Measurements from ENCODE around the gene EEF2K.
"Not testable (repeated sequence)": the region's sequence is repeated elsewhere in the genome, so short reads cannot be mapped to it uniquely, and the experiment has no call there.

EEF2K gene

GRCh38 chr16:22297114-22297870 lies 91.2 kb downstream of the EEF2K start, which contains the start of gene POLR3E:
Gene POLR3E, plus strand, starts transcription at chr16:22297409. Its CDS starts 5,560 bp downstream, at chr16:22302969.
- DNase-seq = peak; percentile 100

DNA sequence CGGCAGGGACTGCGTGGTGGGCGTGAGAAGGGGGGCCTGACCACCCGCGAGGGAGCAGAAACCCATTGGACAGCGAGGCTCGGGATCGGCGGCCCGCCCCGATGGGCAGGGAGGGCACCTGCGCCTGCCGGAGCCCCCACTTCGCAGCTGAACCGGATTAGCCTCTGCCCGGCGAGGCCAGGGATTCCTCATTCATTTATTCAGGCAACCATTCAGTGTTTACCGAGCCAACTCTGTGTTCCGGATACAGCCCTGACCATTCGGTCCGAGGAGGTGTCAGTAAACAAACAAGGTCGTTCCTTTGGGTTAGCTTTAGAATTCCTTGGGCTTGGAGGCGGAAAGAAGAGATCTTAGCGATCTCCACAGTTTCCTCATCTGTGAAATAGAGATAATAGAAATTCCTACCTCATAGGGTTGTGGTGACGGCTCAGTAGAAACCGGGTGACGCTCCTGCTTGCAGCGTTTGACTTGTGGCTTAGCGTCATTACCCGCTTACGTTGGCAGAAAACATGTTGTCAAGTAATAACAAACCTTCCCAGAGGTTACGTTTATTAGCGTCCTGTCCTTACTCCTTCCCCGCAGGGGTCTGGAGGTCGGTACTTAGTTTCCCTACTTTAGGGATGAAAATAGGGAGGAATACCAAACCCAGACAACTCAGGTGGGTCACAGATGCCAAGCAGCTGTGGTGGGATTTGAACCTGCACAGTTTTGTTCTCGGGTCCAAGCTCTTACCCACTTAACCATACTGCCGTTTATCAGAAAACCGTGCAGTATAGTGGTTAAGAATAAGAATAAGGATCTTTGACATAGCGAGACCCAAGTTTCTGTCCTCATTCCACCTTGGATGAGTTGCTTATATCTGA lies 92.0 kb downstream of the EEF2K start:
- DNase-seq = peak; percentile 64

- no peak for DNase-seq
These were observed 93.0 kb downstream of the EEF2K start for GRCh38 chr16:22299036-22299435.

DNA sequence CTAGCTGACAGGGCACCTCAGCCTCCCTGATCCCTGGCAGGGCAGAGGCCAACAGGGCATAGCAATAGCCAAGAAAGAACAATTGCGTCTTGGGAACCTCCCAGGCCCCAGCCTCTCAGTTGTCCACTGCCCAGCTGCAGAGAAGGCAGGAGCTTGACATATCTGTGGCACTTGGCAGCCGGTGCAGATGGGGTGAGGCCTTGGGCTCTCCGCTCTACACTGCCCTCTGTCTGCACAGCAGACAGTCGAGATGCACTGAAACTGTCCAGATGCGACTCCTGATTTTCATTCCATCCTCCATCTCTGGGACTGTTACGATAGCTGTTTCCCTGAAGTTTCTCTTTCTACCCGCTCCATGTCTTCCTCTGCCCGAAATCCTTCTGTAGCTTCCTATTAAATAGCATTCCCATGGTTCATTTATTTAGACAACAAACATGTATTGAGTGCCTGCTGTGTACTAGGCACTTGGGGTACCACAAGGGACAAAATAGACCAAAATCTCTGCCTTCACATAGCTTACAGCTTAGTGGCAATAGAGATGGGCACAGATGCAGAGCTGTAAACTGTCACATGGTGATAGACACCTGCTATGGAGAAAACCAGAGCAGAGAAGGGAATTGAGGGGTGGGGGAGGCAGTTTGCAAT lies 94.5 kb downstream of the EEF2K start:
- DNase-seq = peak; percentile 40

GRCh38 chr16:22301423-22301822 lies 95.3 kb downstream of the EEF2K start:
- not testable (repeated sequence) for DNase-seq

DNA sequence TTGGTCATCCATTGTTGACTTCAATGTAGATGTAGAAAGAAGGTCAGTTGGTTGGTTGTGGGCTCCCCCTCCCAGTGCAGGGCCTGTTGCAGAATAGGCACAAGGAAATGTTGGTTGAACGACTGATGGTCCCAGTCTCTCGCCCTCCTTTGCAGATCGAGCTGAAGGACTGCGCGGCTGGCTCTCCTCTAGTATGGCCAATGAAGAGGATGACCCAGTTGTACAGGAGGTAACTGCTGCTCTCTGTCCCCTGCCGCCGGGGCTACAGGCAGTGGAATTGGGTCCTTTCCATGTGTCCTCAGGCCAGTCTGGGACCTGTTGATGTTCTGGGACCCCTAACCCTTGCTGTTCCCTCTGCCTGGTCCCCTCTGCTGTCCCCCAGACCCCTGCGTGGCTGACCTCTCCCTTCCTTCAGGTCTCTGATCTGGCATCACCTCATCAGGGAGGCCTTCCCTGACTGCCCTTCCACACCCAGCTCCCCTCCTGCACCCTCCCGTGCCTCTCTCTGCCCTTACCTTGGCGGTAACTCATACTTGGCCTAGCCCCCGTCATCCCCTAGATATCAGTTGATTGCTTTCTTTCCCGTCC lies 96.8 kb downstream of the EEF2K start:
- no peak for DNase-seq

DNA sequence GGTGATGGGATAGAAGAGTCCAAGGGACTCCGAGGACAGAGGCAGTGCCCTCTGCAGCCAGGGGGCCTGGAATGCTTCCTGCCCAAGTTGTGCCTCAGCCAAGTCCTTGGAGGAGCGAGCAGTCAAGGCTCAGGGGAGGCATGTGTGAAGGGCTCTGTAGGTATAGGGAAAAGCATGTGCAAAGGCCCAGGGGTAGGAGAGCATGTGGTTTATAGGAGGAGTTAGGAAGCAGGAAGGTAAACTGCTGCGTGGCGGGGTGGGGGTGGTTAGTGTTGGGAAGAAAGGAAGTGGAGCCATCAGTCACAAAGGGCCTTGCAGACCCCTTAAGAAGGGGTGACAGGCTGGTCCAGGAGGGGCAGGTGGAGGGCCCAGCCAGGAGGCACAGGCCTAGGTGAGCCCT lies 98.3 kb downstream of the EEF2K start:
- no peak for DNase-seq

- DNase-seq = no peak
These were observed 100.7 kb downstream of the EEF2K start for GRCh38 chr16:22306788-22307187.

GRCh38 chr16:22307838-22308237 lies 101.8 kb downstream of the EEF2K start:
- no peak for DNase-seq

DNA sequence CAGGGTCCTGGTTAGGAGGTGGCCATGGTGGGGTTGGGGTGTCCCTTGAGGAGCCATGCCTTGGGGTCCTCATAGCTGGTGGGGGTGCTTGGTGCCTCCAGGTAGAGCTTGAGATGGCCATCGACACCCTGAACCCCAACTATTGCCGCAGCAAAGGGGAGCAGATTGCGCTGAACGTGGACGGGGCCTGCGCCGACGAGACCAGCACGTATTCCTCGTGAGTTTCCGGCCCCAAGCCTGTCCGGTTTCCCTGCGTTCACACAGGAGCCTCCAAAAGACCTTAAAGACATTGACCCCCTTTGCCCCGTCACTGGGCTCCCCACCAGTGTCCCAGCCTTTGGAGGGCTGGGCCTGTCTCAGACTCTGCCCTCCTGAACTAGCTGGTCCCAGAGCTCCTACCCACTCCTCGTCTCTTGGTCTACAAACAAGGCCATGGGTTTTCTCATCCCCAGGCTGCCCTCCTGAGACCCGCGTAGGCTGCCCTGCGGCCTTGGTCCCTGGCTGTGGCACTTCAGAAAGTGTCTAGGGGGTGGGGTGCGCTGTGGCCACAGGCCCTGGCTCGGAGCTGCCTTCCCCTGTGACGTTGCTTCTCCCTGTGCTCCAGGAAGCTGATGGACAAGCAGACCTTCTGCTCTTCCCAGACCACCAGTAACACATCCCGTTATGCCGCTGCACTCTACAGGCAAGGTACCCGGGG lies 102.9 kb downstream of the EEF2K start:
- DNase-seq = no peak

DNA sequence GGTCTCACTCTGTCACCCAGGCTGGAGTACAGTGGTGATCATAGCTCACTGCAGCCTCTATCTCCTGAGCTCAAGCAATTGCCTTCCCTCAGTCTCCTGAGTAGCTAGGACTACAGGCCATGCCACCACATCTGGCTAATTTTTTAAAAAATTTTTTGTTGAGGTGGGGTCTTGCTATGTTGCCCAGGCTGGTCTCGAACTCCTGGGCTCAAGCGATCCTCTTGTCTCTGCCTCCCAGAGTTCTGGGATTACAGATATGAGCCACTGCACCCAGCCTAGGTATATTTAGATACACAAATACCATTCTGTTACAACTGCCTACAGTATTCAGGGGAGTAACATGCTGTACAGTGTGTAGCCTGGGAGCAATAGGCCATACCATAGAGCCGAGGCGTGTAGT lies 105.4 kb downstream of the EEF2K start:
- no peak for DNase-seq

- no peak for DNase-seq
These were observed 107.1 kb downstream of the EEF2K start for GRCh38 chr16:22312897-22313781.

- DNase-seq = no peak
These were observed 107.9 kb downstream of the EEF2K start for GRCh38 chr16:22313876-22314470.

DNA sequence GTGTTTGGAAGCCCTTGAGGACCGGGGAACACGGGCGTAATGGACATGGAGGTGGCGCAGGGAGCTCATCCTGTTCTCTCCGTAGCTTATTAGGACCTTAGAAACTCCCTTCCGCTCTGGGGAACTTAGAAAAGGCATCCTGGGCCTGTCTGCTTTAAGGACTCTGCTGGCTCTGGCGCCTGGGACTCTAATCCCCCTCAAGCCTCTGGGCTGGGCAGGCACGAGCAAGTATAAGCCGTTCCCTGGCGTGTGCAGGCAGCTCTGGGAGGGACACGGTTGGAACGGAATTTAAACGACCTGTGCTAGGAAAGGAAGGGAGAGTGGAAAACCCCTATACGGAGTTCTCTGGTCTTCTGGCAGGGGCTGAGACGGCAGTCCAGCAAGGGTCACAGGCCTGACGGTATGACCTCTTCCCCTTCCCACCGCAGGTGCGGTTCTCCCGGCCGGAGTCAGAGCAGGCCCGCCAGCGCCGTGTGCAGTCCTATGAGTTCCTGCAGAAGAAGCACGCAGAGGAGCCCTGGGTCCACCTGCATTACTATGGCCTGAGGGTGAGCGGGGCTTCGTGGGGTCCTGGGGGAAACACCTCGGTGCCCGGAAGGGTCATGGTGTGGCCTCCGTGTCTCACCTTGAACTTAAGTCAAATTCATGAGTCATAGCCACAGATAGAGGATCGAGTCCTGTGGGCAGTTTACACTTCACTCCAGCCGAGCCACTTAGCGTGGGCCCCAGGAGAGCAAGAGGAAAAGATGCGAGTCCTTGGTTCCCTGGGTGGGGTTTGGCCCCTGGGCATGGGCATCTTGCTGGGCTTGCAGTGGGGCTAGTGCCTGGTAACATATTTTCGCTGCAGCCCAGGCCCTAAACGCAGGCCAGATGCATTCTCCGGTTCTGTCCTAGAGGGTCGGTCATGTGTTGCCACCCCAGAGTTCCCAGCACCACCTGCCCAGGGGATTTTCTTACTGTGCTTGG lies 108.9 kb downstream of the EEF2K start:
- no peak for DNase-seq

GRCh38 chr16:22315979-22316378 lies 109.9 kb downstream of the EEF2K start:
- no peak for DNase-seq

- no peak for DNase-seq
These were observed 110.3 kb downstream of the EEF2K start for GRCh38 chr16:22316411-22316811.

DNA sequence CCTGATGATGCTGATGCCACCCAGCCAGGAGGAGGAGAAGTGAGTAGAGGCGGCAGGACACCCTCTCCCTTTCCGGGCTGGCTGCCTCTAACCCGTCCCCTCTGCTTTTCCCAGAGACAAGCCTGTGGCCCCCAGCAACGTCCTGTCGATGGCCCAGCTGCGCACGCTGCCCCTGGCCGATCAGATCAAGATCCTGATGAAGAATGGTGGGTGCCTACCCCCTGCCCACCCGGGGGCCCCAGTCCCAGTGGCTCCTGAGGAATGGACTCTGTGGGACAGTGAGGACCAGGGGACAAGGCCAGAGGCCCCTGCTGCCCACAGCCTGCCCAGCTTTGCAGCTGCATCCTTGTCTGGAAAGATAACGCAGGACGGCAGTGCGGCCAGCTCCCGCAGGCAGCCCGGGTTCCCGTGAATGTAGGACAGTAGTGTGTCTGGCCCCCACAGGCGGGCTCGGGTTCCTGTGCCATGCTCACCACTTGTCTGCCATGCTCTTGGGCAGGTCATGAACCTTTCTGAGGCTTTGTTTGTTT lies 111.0 kb downstream of the EEF2K start:
- DNase-seq = no peak

DNA sequence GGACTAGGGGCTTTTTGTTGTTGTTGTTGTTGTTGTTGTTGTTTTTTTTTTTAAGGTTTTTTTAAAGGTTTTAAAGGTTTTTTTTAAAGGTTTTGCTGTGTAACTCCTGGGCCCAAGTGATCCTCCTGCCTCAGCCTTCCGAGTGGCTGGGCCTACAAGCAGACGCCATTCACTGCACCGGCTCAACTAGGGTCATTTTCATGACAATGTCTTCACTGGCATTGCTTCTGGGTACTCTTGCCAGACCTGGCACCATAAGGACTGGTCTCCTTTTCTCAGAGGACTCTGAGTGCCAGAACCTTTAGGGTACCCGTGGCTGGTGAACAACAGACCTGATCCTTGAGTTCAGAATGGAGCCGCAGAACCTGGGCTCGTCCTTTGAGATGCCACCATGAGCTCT lies 111.5 kb downstream of the EEF2K start:
- no peak for DNase-seq

- peak; percentile 62 for DNase-seq
These were observed 112.7 kb downstream of the EEF2K start for GRCh38 chr16:22318690-22319358.

Data from activated CD8-positive, alpha-beta memory T cell treated with anti-CD3 and anti-CD28 coated beads, Interleukin-2, amount 50 U/mL, for 4 hours (primary cell).